ENCODE measurements around the gene FOXN3. TPM values are rescaled to one million over a fixed set of nuclear protein-coding genes. Genes with fewer than 3 reads are reported as not detected.
A peak's percentile ranks its signal among the peaks of the same experiment; 100 is the strongest.

Gene FOXN3
- total RNA-seq, 6 experiments from 2014 or later: 41.5 to 74.2 (median 55.8) TPM

- Histone ChIP-seq H3K27me3 (no peaks in the 10 kb centered on the region), H3K9me3 (no peaks in the 10 kb centered on the region), H3K36me3 (no peaks in the 10 kb centered on the region), H3K4me3 (no peak overlapping the region), H3K27ac (peak overlapping the region; percentile 31 to 83 (median 70)), H3K4me1 (peaks cover 0 to 54% (median 14%) of the 10 kb centered on the region in 4 donors)
- intact Hi-C loops (cut with DNase I): no loop called here
- ATAC-seq (peak in 2 of 4 donors; percentile 2 to 14), DNase-seq (no peak)
- TF ChIP-seq CTCF (IDR thresholded peaks at IDR 0.05): no peak
- TF ChIP-seq POLR2A (IDR thresholded peaks at IDR 0.05): no peak
- 75% methylated on average over 2 of the region's 9 CpGs for WGBS (ENCODE audit: insufficient coverage, low coverage, low lambda C conversion rate, missing lambda C conversion rate)
These were observed 77.5 kb downstream of the FOXN3 start for GRCh38 chr14:89339579-89339978.

GRCh38 chr14:89339158-89339557, 77.9 kb downstream of the FOXN3 start:
- H3K4me1 ChIP-seq: peaks cover 0 to 54% (median 14%) of the 10 kb centered on the region in 4 donors
- no peaks in the 10 kb centered on the region for H3K27me3 ChIP-seq
- H3K27ac ChIP-seq: peak overlapping the region in 2 of 3 donors; percentile 70 to 83
- peak in 1 of 4 donors; percentile 15 for ATAC-seq
- no peaks in the 10 kb centered on the region for H3K9me3 ChIP-seq
- WGBS (ENCODE audit: insufficient coverage, low coverage, low lambda C conversion rate, missing lambda C conversion rate): 95% methylated on average over 5 of the region's 9 CpGs
- intact Hi-C loops (cut with DNase I): no loop called here
- DNase-seq: no peak
- H3K4me3 ChIP-seq: no peak overlapping the region
- TF ChIP-seq CTCF (IDR thresholded peaks at IDR 0.05) (no peak), POLR2A (IDR thresholded peaks at IDR 0.05) (no peak)
- H3K36me3 ChIP-seq: no peaks in the 10 kb centered on the region

- peak in 1 of 4 donors; percentile 7 for TF ChIP-seq CTCF (IDR thresholded peaks at IDR 0.05)
- TF ChIP-seq POLR2A (IDR thresholded peaks at IDR 0.05): no peak
- 71% methylated on average over 2 of the region's 3 CpGs for WGBS (ENCODE audit: insufficient coverage, low coverage, low lambda C conversion rate, missing lambda C conversion rate)
- Histone ChIP-seq H3K36me3 (no peaks in the 10 kb centered on the region), H3K9me3 (no peaks in the 10 kb centered on the region), H3K4me1 (peaks cover 0 to 38% (median 12%) of the 10 kb centered on the region in 4 donors), H3K27ac (no peak overlapping the region), H3K27me3 (no peaks in the 10 kb centered on the region), H3K4me3 (no peak overlapping the region)
- intact Hi-C loops (cut with DNase I): no loop called here
- DNase-seq: no peak
- ATAC-seq: no peak
These were observed 80.7 kb downstream of the FOXN3 start for GRCh38 chr14:89336338-89336737.

DNA sequence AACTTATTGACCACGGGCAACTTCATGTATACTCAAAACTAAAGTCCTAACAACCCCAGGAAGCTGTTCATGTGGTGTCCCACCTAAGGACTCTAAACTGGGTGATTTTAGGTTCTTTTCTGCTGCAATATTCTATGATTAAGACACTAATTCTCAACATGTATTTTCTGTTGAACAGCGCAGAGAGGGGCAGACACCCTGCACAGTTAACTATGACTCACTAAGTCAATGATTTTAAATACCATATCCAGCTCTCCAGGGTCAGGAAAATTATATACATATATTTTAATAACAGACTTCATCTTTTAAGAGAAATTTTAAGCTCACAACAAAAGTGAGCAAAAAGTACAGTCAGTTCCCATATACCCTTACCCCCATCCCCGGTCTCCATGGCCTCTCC, 85.0 kb downstream of the FOXN3 start:
- H3K9me3 ChIP-seq: no peaks in the 10 kb centered on the region
- no peaks in the 10 kb centered on the region for H3K36me3 ChIP-seq
- H3K27me3 ChIP-seq: no peaks in the 10 kb centered on the region
- no peak for DNase-seq
- TF ChIP-seq POLR2A (IDR thresholded peaks at IDR 0.05) (no peak), CTCF (IDR thresholded peaks at IDR 0.05) (no peak)
- ATAC-seq: no peak
- H3K4me1 ChIP-seq: peaks cover 0 to 25% (median 6%) of the 10 kb centered on the region in 4 donors
- H3K4me3 ChIP-seq: no peak overlapping the region
- intact Hi-C loops (cut with DNase I): no loop called here
- WGBS (ENCODE audit: insufficient coverage, low coverage, low lambda C conversion rate, missing lambda C conversion rate): 82% methylated on average over 3 of the region's 3 CpGs
- H3K27ac ChIP-seq: no peak overlapping the region

DNA sequence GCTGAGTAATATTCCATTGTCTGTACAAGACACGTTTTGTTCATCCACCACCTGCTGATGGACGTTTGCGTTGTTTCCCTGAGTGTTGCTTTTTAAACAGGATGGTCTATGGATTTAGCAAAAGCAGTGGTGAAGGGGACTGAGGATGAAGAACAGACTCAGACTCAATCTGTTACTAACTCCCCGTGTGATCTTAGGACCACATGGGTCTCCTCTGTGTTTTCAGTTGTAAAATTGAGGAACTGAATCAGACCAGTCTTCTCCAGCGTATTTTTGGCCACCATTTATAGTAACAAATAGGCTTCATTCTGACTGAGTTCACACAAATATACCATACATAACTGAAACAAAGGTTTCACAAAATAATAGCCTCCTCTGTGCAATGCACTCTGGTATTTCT, 85.6 kb downstream of the FOXN3 start:
- H3K27me3 ChIP-seq: no peaks in the 10 kb centered on the region
- H3K36me3 ChIP-seq: no peaks in the 10 kb centered on the region
- intact Hi-C loops (cut with DNase I): no loop called here
- no peak overlapping the region for H3K4me3 ChIP-seq
- ATAC-seq: no peak
- WGBS (ENCODE audit: insufficient coverage, low coverage, low lambda C conversion rate, missing lambda C conversion rate): 86% methylated on average over 4 of the region's 5 CpGs
- H3K4me1 ChIP-seq: peaks cover 0 to 29% (median 8%) of the 10 kb centered on the region in 4 donors
- no peak overlapping the region for H3K27ac ChIP-seq
- DNase-seq: no peak
- TF ChIP-seq POLR2A (IDR thresholded peaks at IDR 0.05) (no peak), CTCF (IDR thresholded peaks at IDR 0.05) (no peak)
- no peaks in the 10 kb centered on the region for H3K9me3 ChIP-seq
